Left lung (tissue), 10 donors: ENCODE data around the gene PLIN3. TPM values are rescaled to one million over a fixed set of nuclear protein-coding genes. Genes with fewer than 3 reads are reported as not detected.
"Not testable (repeated sequence)": the region's sequence is repeated elsewhere in the genome, so short reads cannot be mapped to it uniquely, and the experiment has no call there.

Source experiments
- ATAC-seq: fragments of 200-7000 bp; cut with Tn5 transposase; one replicate; pipeline ENCODE4 v1.9.1; 2020; ENCODE audit warnings: moderate library complexity
- DNase-seq, 4 donors: peaks; one replicate each; pipeline ENCODE4 v3.0.0-alpha.2; 2013 to 2020
- H3K27ac ChIP-seq, 2 donors: fragments of 200-600 bp; sonication (generic) in 1 of 2; one replicate each; pipeline versions ENCODE4 v1.5.0 to v1.8.0; 2020 to 2021
- H3K27me3 ChIP-seq, 2 donors: fragments of 200-600 bp; sonication (generic) in 1 of 2; one replicate each; pipeline versions ENCODE4 v1.5.0 to v1.8.0; 2020 to 2021
- H3K36me3 ChIP-seq, 2 donors: fragments of 200-600 bp; sonication (generic) in 1 of 2; one replicate each; pipeline versions ENCODE4 v1.5.0 to v1.8.0; 2020 to 2021
- H3K4me1 ChIP-seq, 2 donors: fragments of 200-600 bp; one replicate each; pipeline ENCODE4 v1.8.0; 2021
- H3K4me3 ChIP-seq, 2 donors: fragments of 200-600 bp; sonication (generic) in 1 of 2; one replicate each; pipeline versions ENCODE4 v1.5.0 to v1.8.0; 2020 to 2021; ENCODE audit warnings: mild to moderate bottlenecking in 1 of 2
- H3K9me3 ChIP-seq, 2 donors: fragments of 200-600 bp; sonication (generic) in 1 of 2; one replicate each; pipeline versions ENCODE4 v1.5.0 to v1.8.0; 2020 to 2021
- intact Hi-C, 2 donors: fragments of 100-400 bp; cut with DNase I; formaldehyde crosslinking; loops; one replicate each; pipeline versions ENCODE4 v1.11.2 to v1.14.2; 2022
- polyA plus RNA-seq, 6 donors: library from polyadenylated mRNA; unstranded; fragments of 120-200 nt; gene quantifications; one replicate each; pipeline ENCODE4 v1.2.1, GENCODE V29; 2013; ENCODE audit not compliant: insufficient read length in 6 of 6
- total RNA-seq, 2 donors: library from RNA; stranded (reverse); fragmentation: NEBNext Ultra II Directional; extraction: Animal tissue kit (Norgen Biotek cat#: 25700); gene quantifications; one replicate each; pipeline ENCODE4 v1.2.1, GENCODE V29; 2021
- TF ChIP-seq, protein P1 (sequence below), 2 donors: fragments of 200-600 bp; sonication (generic) in 1 of 2; IDR thresholded peaks; one replicate each; pipeline versions ENCODE4 v1.5.0 to v1.8.0; 2021; ENCODE audit warnings: antibody characterized with exemption in 2 of 2
- donor health status: DM: no; HTN: yes; CAD: no.
- donor health status: DM: no; HTN: no; CAD: no.

The PLIN3 gene
- total and polyA plus RNA-seq, 8 donors = 37.9 to 71.7 (median 47.7) TPM

DNA sequence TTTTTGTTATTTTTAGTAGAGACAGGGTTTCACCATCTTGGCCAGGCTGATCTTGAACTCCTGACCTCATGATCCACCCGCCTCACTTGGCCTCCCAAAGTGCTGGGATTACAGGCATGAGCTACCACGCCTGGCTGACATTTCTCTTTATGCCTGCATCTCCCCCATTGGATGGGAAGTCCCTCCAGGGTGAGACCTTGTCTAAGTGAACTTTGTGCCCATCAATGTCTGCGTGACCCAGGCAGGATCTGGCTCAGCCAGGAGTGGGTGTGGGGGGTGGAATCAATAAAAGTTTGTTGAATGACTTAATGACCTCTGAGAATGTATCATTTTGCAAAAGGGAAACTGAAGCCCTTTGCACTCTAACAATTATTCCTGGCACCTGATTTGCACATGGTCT is 37.0 kb upstream of the PLIN3 start:
- H3K9me3 ChIP-seq = no peaks in the 10 kb centered on the region
- H3K27ac ChIP-seq = no peak overlapping the region
- DNase-seq (no peak), ATAC-seq (no peak)
- H3K4me1 ChIP-seq = peaks cover 3 to 20% of the 10 kb centered on the region in 2 donors
- no peaks in the 10 kb centered on the region for H3K36me3 ChIP-seq
- H3K4me3 ChIP-seq = no peak overlapping the region
- peaks cover 0 to 12% of the 10 kb centered on the region in 2 donors for H3K27me3 ChIP-seq
- intact Hi-C loops = no loop called here
- TF ChIP-seq, protein P1, sequence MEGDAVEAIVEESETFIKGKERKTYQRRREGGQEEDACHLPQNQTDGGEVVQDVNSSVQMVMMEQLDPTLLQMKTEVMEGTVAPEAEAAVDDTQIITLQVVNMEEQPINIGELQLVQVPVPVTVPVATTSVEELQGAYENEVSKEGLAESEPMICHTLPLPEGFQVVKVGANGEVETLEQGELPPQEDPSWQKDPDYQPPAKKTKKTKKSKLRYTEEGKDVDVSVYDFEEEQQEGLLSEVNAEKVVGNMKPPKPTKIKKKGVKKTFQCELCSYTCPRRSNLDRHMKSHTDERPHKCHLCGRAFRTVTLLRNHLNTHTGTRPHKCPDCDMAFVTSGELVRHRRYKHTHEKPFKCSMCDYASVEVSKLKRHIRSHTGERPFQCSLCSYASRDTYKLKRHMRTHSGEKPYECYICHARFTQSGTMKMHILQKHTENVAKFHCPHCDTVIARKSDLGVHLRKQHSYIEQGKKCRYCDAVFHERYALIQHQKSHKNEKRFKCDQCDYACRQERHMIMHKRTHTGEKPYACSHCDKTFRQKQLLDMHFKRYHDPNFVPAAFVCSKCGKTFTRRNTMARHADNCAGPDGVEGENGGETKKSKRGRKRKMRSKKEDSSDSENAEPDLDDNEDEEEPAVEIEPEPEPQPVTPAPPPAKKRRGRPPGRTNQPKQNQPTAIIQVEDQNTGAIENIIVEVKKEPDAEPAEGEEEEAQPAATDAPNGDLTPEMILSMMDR (IDR thresholded peaks at IDR 0.05) = no peak

DNA sequence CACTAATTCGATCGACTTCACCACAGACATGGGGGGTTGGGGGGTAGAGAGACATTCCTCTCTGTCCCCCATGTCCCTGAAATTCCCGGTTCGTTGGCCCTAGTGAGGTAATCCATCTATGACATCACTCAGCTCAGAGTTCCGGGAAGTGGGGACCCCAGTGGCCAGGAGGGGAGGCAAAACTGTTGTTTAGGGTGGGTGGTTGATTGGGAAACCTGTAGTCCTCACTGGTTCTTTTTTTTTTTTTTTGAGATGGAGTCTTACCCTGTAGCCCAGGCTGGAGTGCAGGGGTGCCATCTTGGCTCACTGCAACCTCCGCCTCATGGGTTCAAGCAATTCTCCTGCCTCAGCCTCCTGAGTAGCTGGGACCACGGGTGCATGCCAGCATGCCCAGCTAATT is 35.3 kb upstream of the PLIN3 start, which contains the start of gene ARRDC5:
TSS of gene ARRDC5 (minus strand) at position 101 of the 400 bp plus-strand sequence. CDS start at position 30, 71 bp downstream.
- intact Hi-C loops = no loop called here
- Histone ChIP-seq H3K4me3 (no peak within 1 kb of the TSS), H3K27ac (peak within 1 kb of the TSS in 1 of 2 donors; percentile 70), H3K36me3 (no peaks in the 10 kb centered on the region), H3K27me3 (no peaks in the 10 kb centered on the region), H3K9me3 (no peaks in the 10 kb centered on the region), H3K4me1 (peaks cover 0 to 11% of the 10 kb centered on the region in 2 donors)
- TF ChIP-seq, protein P1 (IDR thresholded peaks at IDR 0.05) = no peak
- DNase-seq (no peak), ATAC-seq (no peak)

DNA sequence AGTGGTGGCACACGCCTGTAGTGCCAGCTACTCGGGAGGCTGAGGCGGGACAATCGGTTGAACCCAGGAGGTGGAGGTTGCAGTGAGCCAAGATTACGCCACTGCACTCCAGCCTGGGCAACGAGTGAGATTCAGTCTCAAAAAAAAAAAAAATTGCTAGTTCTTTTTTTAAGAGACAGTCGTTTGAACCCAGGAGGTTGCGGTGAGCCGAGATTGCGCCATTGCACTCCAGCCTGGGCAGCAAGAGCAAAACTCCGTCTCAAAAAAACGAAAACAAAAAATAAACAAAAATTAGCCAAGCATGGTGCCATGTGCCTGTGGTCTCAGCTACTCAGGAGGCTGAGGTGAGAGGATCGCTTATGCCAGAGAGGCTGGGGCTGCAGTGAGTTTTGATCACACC is 33.4 kb upstream of the PLIN3 start:
- DNase-seq, intact Hi-C loops, ATAC-seq, H3K27me3 ChIP-seq, H3K4me3 ChIP-seq, H3K9me3 ChIP-seq, H3K36me3 ChIP-seq: not testable (repeated sequence)
- H3K27ac ChIP-seq = peak overlapping the region in 1 of 2 donors; percentile 70
- H3K4me1 ChIP-seq = peaks cover 0 to 23% of the 10 kb centered on the region in 2 donors

DNA sequence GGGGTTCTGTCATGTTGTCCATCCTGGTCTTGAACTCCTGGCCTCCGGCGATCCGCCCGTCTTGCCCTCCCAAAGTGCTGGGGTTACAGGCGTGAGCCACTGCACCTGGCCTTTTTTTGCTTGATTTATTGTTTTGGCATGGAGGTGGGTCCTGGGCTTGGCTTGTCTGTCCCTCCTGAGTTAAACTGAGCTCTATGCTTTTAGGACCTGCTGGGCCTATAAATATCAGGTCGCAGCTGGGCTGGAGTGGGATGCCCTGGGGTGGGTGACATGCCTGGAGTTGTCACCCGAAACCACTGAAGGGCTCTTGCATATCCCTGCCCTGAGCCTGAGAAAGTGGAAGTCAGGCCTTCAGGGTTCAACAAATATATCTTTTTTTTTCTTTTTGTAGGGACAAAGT is 29.7 kb upstream of the PLIN3 start:
- no peak for DNase-seq

DNA sequence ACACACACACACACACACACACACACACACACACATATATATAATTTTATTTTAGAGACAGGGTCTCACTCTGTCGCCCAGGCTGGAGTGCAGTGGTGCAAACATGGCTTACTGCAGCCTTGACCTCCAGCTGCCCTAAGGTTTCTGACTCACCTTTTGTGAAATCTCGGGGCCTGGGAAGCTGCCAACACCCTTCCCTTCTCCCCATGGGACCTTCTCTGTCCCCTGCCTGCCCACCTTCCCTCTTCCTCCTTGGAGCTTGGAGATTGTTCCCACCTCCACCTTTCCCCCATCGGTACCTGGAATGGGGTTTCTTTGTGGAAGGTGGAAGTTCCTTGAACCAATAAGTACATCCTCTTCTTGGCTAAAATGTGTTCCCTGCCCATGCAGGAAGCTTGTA is 28.9 kb upstream of the PLIN3 start:
- peak overlapping the region in 1 of 2 donors; percentile 58 for H3K27ac ChIP-seq
- intact Hi-C loops = no loop called here
- peaks cover 0 to 33% of the 10 kb centered on the region in 2 donors for H3K4me1 ChIP-seq
- no peak for ATAC-seq
- H3K9me3 ChIP-seq = no peaks in the 10 kb centered on the region
- no peaks in the 10 kb centered on the region for H3K27me3 ChIP-seq
- no peak for DNase-seq
- no peak overlapping the region for H3K4me3 ChIP-seq
- TF ChIP-seq, protein P1 (IDR thresholded peaks at IDR 0.05) = no peak
- H3K36me3 ChIP-seq = no peaks in the 10 kb centered on the region

More for the DNA sequence above, 29.7 kb upstream of the PLIN3 start:
- TF ChIP-seq, protein P1 (IDR thresholded peaks at IDR 0.05) = no peak
- no peak for ATAC-seq
- Histone ChIP-seq H3K4me1 (peaks cover 0 to 36% of the 10 kb centered on the region in 2 donors), H3K4me3 (no peak overlapping the region), H3K27me3 (no peaks in the 10 kb centered on the region), H3K9me3 (no peaks in the 10 kb centered on the region), H3K36me3 (no peaks in the 10 kb centered on the region), H3K27ac (peak overlapping the region in 1 of 2 donors; percentile 58)
- intact Hi-C loops = no loop called here

DNA sequence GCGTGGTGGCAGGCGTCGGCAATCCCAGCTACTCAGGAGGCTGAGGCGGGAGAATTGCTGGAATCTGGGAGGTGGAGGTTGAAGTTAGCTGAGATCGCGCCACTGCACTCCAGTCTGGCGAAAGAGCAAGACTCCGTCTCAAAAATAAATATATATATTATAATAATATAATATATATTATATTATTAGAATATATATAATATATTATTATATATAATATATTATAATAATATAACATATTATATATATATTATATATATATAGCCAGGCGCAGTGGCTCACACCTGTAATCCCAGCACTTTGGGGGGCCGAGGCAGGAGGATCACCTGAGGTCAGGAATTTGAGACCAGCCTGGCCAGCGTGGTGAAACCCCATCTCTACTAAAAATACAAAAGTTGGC is 25.5 kb upstream of the PLIN3 start:
- intact Hi-C loops, ATAC-seq, H3K36me3 ChIP-seq, H3K9me3 ChIP-seq, H3K27ac ChIP-seq, H3K27me3 ChIP-seq, DNase-seq, H3K4me3 ChIP-seq: not testable (repeated sequence)
- peaks cover 0 to 26% of the 10 kb centered on the region in 2 donors for H3K4me1 ChIP-seq
